ENCODE results near the gene RCN2.

- TF ChIP-seq CTCF (IDR thresholded peaks at IDR 0.05) (no peak), POLR2A (IDR thresholded peaks at IDR 0.05) (no peak), POLR2AphosphoS5 (IDR thresholded peaks at IDR 0.05) (no peak)
Measured at GRCh38 chr15:76953913-76954312, 22.4 kb downstream of the RCN2 start.

Data from breast epithelium (tissue), 3 donors.